ENCODE results near the gene APOA4. TPM values are rescaled to one million over a fixed set of nuclear protein-coding genes. Genes with fewer than 3 reads are reported as not detected.

APOA4 gene
- total RNA-seq, 2 experiments from 2014 or later: not detected

DNA sequence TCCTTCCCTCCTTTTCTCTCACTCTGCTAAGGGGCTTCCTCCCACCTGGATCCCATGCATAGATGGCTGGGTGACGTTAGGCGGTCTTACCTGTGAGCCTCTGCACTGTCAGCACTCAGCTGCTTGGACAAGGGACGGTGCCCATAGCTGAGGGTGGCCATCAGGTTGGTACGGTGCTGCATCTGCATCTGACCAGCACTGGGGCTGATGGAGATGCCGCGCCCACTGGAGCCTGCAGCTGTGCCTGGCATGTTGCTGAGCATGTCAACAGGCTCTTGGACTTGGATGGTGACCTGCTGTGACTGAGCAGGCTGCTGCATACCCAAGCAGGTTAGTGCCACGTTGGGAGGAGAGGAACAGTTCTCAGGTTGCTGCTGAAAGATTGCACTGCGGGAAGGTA, 36.1 kb upstream of the APOA4 start:
- Mint-ChIP-seq H3K4me3 (no peak overlapping the region), H3K27me3 (no peaks in the 10 kb centered on the region), H3K27ac (no peak overlapping the region), H3K9me3 (peaks cover 2% of the 10 kb centered on the region), H3K4me1 (peaks cover 25% of the 10 kb centered on the region), H3K36me3 (ENCODE audit: low read depth) (peaks cover 66% of the 10 kb centered on the region)
- CTCF ChIA-PET: interaction anchor here (1.2 to 3.4 kb wide), 2 partner anchors 23 to 35 kb away, joined by 3 to 8 read pairs; no protein-coding TSS in a partner anchor
- no peak for DNase-seq
- POLR2A ChIA-PET: no interaction called here

DNA sequence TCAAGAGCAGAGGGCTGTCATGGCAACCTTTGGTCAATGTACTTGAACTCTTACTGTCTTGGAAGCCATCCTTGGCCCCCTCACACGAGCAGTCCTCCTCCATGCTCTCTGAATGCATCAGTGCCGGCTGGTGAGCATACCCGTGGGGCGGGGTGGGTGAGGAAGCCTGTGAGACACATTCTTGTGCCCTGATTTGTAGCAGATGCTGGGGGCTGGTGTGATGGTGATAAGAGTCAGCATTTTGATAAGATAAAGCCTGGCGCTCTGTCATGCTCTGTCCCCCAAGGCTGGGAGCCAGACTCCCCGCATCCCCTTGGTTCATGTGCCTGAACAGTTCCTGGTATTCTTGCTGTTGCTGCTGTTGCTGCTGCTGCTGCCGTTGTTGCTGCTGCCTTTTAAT, 34.8 kb upstream of the APOA4 start:
- H3K4me3 Mint-ChIP-seq: no peak overlapping the region
- H3K27ac Mint-ChIP-seq: no peak overlapping the region
- CTCF ChIA-PET: interaction anchor here (1.0 to 3.4 kb wide), 2 partner anchors 22 to 287 kb away, joined by 6 to 8 read pairs; no protein-coding TSS in a partner anchor
- peaks cover 2% of the 10 kb centered on the region for H3K9me3 Mint-ChIP-seq
- DNase-seq: no peak
- POLR2A ChIA-PET: no interaction called here
- peaks cover 60% of the 10 kb centered on the region for H3K36me3 Mint-ChIP-seq (ENCODE audit: low read depth)
- peaks cover 37% of the 10 kb centered on the region for H3K4me1 Mint-ChIP-seq
- H3K27me3 Mint-ChIP-seq: no peaks in the 10 kb centered on the region

DNA sequence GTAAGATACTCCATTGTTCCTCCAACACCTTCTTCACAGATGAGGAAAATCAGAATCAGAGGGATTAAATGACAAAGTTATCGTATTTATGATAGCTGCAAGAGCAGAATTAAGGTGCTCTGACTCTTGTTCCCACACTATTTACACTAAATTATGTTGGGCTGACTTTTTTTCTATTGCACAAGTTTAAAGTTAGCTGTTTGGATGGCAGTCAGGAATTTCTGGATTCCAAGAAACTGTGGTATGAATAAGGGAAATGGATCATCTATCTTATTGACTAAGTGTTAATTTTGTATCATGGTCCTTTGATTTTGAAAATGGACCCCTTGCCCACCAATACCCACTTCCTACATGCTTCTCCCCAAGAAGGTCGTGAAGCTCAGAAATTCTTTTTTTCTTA, 34.2 kb upstream of the APOA4 start:
- no peak for DNase-seq
- POLR2A ChIA-PET: no interaction called here
- Mint-ChIP-seq H3K27ac (no peak overlapping the region), H3K4me3 (no peak overlapping the region), H3K27me3 (no peaks in the 10 kb centered on the region), H3K9me3 (peaks cover 2% of the 10 kb centered on the region), H3K4me1 (peaks cover 43% of the 10 kb centered on the region), H3K36me3 (ENCODE audit: low read depth) (peaks cover 58% of the 10 kb centered on the region)
- CTCF ChIA-PET: interaction anchor here (0.9 to 1.0 kb wide), 2 partner anchors 11 to 288 kb away, joined by 3 to 6 read pairs; no protein-coding TSS in a partner anchor

DNA sequence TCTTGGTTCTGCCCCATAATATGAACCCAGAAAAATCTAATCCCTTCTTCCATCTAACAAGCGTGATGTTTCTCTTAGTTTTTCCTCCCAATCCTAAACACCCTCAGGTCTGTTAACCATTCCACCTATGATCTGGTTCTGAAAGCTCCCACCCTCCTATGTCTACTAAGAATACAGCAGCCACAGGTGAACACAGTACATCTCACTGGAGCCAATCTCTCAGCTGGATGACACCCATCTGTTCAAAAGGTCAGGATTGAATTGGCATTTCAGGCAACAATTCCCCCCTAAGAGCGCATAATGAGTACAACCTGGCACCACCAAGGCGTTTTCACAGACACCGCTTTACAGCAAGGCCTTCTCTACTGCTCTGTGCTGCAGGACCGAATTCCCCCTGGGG, 33.3 kb upstream of the APOA4 start:
- Mint-ChIP-seq H3K9me3 (peaks cover 2% of the 10 kb centered on the region), H3K36me3 (ENCODE audit: low read depth) (peaks cover 50% of the 10 kb centered on the region), H3K27ac (peak overlapping the region; percentile 37), H3K4me3 (no peak overlapping the region), H3K4me1 (peaks cover 48% of the 10 kb centered on the region), H3K27me3 (no peaks in the 10 kb centered on the region)
- POLR2A ChIA-PET: no interaction called here
- CTCF ChIA-PET: interaction anchor here (0.9 to 1.4 kb wide), 3 partner anchors 10 to 220 kb away, joined by 3 to 4 read pairs (median 3); no protein-coding TSS in a partner anchor
- DNase-seq: no peak

DNA sequence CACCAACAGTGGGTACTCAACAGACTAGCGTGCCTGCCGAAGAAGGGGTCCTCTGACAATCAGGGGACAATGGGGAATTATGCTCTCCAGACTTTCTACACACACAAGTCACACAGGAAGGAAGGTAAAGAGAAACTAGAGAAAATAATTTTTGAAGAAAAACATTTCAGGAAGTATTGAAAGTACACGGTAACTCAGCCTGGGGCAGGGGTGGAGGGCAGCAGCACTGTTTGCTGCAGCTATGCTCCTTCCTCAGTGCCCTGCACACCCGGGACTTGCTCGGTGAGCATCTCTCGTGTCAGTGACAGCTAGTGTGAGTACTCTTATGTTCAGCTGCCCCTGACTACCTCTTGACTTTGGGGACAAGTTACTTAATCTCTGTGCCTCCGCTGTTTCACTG, 32.3 kb upstream of the APOA4 start:
- Mint-ChIP-seq H3K27me3 (no peaks in the 10 kb centered on the region), H3K36me3 (ENCODE audit: low read depth) (peaks cover 42% of the 10 kb centered on the region), H3K4me3 (peak overlapping the region; percentile 2)

DNA sequence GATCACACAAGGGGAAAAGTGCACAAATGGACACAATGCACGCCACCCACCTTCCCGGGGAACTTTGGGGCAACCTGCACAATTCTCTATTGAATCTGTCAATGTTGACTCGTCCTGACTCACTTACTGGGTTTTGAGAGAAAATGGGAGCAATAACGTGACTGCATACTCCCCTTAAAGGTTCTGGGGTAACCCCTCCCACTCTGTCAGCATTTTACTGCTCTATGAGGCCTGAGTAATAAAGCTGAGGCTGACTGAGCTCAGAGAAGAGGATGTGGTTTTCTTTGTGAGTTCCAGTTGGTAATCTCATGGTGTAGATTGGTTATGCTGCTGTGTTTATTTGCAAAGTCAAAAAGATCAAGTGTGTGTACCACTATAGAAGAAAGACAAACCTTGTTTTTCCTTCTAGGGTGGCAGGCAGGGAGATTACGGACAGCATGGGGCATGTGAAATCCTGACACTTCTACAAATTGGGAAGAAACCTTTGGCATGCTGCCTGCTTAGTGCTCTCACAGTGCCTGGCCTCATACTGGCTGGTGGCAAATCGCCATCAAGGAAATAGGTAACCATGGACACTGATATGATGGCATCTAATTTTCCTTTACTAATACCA, 30.5 kb upstream of the APOA4 start:
- H3K27ac Mint-ChIP-seq: peak overlapping the region; percentile 95
- POLR2A ChIA-PET: interaction anchor here (0.6 to 1.5 kb wide), 2 partner anchors 62 to 220 kb away, joined by 6 read pairs; partner anchors contain the start of gene APOA5
- H3K27me3 Mint-ChIP-seq: no peaks in the 10 kb centered on the region

More for the DNA sequence above, 32.3 kb upstream of the APOA4 start:
- ChIA-PET CTCF (interaction anchor here (0.6 to 1.6 kb wide), 6 partner anchors 8 to 114 kb away, joined by 3 to 6 read pairs (median 4); no protein-coding TSS in a partner anchor), POLR2A (no interaction called here)
- peaks cover 3% of the 10 kb centered on the region for H3K9me3 Mint-ChIP-seq
- H3K27ac Mint-ChIP-seq: peak overlapping the region; percentile 85
- DNase-seq: peak; percentile 23
- H3K4me1 Mint-ChIP-seq: peaks cover 57% of the 10 kb centered on the region

DNA sequence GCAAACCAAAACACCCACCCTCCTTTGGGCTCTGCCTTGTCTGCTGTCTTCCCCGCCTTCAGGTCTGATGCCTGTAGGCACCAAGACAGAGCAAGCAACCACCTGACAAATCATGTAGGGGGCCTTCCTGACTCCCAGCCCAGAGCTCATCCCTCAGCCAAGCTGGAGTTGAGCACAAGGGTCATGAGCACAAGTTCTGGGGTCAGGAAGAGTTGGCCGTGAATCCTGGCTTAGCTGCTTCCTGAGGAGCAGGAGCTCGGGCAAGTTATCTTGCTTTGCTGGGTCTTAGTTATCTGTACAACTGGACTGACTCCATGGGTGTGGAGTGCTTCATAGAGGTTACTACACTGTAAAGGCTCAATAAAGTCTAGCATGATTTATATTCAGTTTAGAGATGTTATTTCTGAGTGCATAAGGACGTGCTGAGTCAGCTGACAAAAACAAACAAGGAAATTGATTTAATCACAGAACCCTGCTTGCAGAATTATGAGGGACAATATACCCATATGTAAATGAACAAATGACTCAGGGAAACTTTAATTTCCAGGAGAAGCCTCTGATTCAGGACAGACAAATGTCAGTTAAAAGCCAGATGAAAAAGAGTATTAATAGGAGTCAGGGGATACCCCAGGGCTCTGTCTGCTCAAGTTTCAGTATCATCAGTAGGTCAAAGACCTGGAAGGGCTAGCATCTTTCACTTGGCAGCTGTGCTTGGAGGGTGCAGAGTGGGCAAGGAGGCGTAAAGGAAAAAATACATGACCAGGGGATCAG, 29.3 kb upstream of the APOA4 start:
- H3K4me3 Mint-ChIP-seq: peak overlapping the region; percentile 63
- H3K36me3 Mint-ChIP-seq (ENCODE audit: low read depth): peaks cover 44% of the 10 kb centered on the region
- CTCF ChIA-PET: interaction anchor here (0.8 to 3.8 kb wide), 12 partner anchors 10 to 299 kb away, joined by 3 to 25 read pairs (median 4); partner anchors contain the start of genes APOA1, APOA5, BUD13 and ZPR1
- H3K27ac Mint-ChIP-seq: peak overlapping the region; percentile 95
- peaks cover 67% of the 10 kb centered on the region for H3K4me1 Mint-ChIP-seq
- POLR2A ChIA-PET: interaction anchor here (0.6 kb wide), 2 partner anchors 10 to 65 kb away, joined by 3 to 4 read pairs; partner anchors contain the start of gene ZPR1
- DNase-seq: no peak
- H3K9me3 Mint-ChIP-seq: peaks cover 6% of the 10 kb centered on the region
- no peaks in the 10 kb centered on the region for H3K27me3 Mint-ChIP-seq

More for the DNA sequence above, 30.5 kb upstream of the APOA4 start:
- CTCF ChIA-PET: interaction anchor here (0.8 to 3.8 kb wide), 15 partner anchors 8 to 298 kb away, joined by 3 to 25 read pairs (median 4); partner anchors contain the start of genes APOA1, APOA5, BUD13 and ZPR1
- H3K9me3 Mint-ChIP-seq: peaks cover 6% of the 10 kb centered on the region
- peaks cover 67% of the 10 kb centered on the region for H3K4me1 Mint-ChIP-seq
- peak overlapping the region; percentile 29 for H3K4me3 Mint-ChIP-seq
- peak; percentile 82 for DNase-seq
- peaks cover 46% of the 10 kb centered on the region for H3K36me3 Mint-ChIP-seq (ENCODE audit: low read depth)

DNA sequence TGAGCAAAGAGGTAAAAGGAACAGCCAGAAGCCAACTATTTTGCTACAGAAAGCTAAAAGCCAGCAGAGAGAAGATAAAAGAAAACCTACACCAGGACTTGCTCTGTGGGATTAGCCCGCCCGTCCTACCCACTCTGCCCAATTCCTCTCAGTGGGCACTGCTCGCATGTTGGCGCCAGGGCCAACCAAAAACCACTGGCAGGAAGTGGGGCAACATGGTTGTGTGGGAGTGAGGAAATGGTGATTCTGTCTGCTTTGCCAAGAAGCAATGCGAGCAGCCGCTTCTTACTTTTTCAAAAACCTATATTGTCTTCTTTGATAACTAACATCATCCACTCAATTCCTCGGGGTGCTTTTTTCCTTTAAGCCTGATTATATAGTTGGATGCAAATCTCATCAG, 28.5 kb upstream of the APOA4 start:
- peak; percentile 70 for DNase-seq
- H3K4me1 Mint-ChIP-seq: peaks cover 69% of the 10 kb centered on the region
- ChIA-PET POLR2A (no interaction called here), CTCF (interaction anchor here (1.0 to 3.8 kb wide), 5 partner anchors 9 to 254 kb away, joined by 3 to 25 read pairs (median 4); partner anchors contain the start of gene APOA1)
- peaks cover 44% of the 10 kb centered on the region for H3K36me3 Mint-ChIP-seq (ENCODE audit: low read depth)
- peaks cover 6% of the 10 kb centered on the region for H3K9me3 Mint-ChIP-seq
- peak overlapping the region; percentile 63 for H3K4me3 Mint-ChIP-seq
- H3K27ac Mint-ChIP-seq: peak overlapping the region; percentile 95
- H3K27me3 Mint-ChIP-seq: no peaks in the 10 kb centered on the region

DNA sequence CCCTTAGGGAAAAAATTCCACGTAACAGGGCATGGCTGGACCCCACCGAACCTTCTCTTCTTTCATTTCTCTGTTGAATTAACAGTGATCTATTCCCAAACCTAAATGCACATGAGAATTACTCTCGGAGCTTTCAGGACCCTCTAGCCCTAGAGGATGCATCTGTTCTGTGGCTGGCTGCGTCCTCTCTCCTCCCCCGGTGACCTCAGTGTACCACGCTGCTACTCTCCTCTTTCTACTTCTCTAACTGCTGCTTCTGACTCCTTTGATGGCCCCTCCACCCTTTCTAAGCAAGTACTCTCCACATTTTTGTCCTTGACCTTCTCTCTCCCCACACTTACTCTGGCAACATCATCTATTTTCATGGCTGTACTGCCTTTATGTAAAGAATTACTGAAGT, 26.4 kb upstream of the APOA4 start:
- H3K4me1 Mint-ChIP-seq: peaks cover 52% of the 10 kb centered on the region
- peak overlapping the region; percentile 61 for H3K27ac Mint-ChIP-seq
- no peak for DNase-seq
- CTCF ChIA-PET: interaction anchor here (1.0 to 1.4 kb wide), 3 partner anchors 14 to 81 kb away, joined by 3 to 8 read pairs (median 4); no protein-coding TSS in a partner anchor
- peaks cover 4% of the 10 kb centered on the region for H3K9me3 Mint-ChIP-seq
- POLR2A ChIA-PET: no interaction called here
- no peak overlapping the region for H3K4me3 Mint-ChIP-seq
- H3K36me3 Mint-ChIP-seq (ENCODE audit: low read depth): peaks cover 49% of the 10 kb centered on the region
- no peaks in the 10 kb centered on the region for H3K27me3 Mint-ChIP-seq

DNA sequence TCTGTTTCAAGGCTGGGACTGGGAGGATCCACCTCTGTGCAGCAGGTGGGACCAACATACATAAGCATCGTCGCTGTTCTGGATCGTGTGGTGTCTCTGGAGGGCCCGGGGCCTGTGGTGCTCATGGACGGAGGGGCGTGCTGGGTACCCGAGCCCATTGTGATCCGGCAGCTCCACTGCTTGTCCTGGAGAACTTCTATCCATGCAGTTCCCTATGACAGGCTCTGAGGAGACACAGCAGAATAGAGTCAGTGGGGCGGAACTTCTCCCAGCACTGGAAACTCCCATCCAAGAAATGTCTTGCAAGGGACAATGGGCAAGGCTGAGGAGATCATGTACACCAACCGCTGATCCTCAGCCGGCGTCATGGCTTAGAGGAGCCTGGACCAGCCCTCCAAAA, 26.0 kb upstream of the APOA4 start:
- H3K27ac Mint-ChIP-seq: no peak overlapping the region
- no peak for DNase-seq
- H3K4me1 Mint-ChIP-seq: peaks cover 48% of the 10 kb centered on the region
- H3K4me3 Mint-ChIP-seq: no peak overlapping the region
- H3K9me3 Mint-ChIP-seq: peaks cover 4% of the 10 kb centered on the region
- ChIA-PET CTCF (interaction anchor here (1.0 to 1.4 kb wide), 3 partner anchors 13 to 82 kb away, joined by 3 to 8 read pairs (median 4); no protein-coding TSS in a partner anchor), POLR2A (no interaction called here)
- H3K27me3 Mint-ChIP-seq: no peaks in the 10 kb centered on the region
- peaks cover 45% of the 10 kb centered on the region for H3K36me3 Mint-ChIP-seq (ENCODE audit: low read depth)

DNA sequence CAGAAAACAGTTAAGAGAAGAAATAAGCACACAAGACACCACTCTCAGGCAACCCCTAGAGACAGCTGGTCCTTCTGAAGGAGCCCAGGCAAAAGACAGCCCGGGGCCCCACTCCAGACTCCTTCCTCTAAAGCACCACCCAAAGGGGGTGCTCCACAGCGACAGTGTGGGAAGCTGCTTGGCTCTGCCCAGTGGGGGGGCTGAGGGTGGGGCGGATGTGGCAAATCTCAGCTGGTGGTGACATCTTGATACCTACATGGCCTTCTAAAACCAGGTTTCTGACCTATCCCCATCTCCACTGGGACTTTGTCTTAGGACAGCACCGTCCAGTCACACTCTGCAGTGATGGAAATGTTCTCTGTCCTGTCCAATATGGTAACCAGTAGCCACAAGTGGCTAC, 24.5 kb upstream of the APOA4 start:
- CTCF ChIA-PET: interaction anchor here (0.7 to 3.7 kb wide), 2 partner anchors 11 to 15 kb away, joined by 4 to 18 read pairs; partner anchors contain the start of gene APOA1
- Mint-ChIP-seq H3K27ac (no peak overlapping the region), H3K36me3 (ENCODE audit: low read depth) (peaks cover 52% of the 10 kb centered on the region), H3K4me3 (no peak overlapping the region), H3K9me3 (peaks cover 4% of the 10 kb centered on the region), H3K27me3 (no peaks in the 10 kb centered on the region), H3K4me1 (peaks cover 34% of the 10 kb centered on the region)
- POLR2A ChIA-PET: no interaction called here
- no peak for DNase-seq

DNA sequence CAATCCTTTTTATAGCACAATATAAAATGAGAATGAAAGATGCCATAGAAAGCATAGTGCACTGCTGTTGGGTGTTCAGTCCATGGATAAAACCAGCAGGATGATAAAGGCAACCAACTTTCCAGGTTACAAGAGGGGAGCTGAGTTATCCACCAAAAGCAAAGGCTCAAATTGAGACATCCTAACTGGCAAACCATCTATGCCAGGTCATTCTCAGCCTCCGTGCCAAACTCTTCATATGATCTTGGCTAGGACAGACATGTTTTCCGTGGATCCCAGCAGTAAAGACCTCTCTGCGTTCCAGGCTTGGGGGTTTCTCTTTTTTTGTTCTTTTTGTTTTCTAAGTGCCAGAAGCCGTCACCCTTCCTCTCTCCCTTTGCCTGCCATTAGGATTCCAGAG, 21.6 kb upstream of the APOA4 start:
- H3K9me3 Mint-ChIP-seq: no peaks in the 10 kb centered on the region
- no peak for DNase-seq
- H3K27ac Mint-ChIP-seq: no peak overlapping the region
- H3K27me3 Mint-ChIP-seq: no peaks in the 10 kb centered on the region
- ChIA-PET CTCF (interaction anchor here (3.7 kb wide), 1 partner anchor 8 kb away, joined by 18 read pairs; the partner anchor contains the start of gene APOA1), POLR2A (no interaction called here)
- H3K4me3 Mint-ChIP-seq: no peak overlapping the region
- peaks cover 5% of the 10 kb centered on the region for H3K4me1 Mint-ChIP-seq
- peaks cover 45% of the 10 kb centered on the region for H3K36me3 Mint-ChIP-seq (ENCODE audit: low read depth)
